HCT116 (cell line): ENCODE results near the gene KRT73. TPM values are rescaled to one million over a fixed set of nuclear protein-coding genes. Genes with fewer than 3 reads are reported as not detected.

Source experiments
- ATAC-seq: fragments of 200-7000 bp; cut with Tn5 transposase; 2 replicates; pipeline ENCODE4 v1.9.1; 2020; ENCODE audit warnings: mild to moderate bottlenecking, moderate library complexity
- BruUV-seq: library from RNA; stranded (reverse); fragments of 400-500 nt; replicated peaks from 2 replicates; lab custom pipeline; 2021; lab: Mats Ljungman, UMichigan
- CTCF ChIA-PET: fragments of 300-600 bp; sonication (Branson Sonifier 250); formaldehyde crosslinking; loops from one replicate; lab custom pipeline; 2021; ENCODE audit warnings: antibody characterized with exemption; lab: Charles Lee
- POLR2A ChIA-PET: fragments of 300-600, 350-600 bp; sonication (Branson Sonifier 250); formaldehyde crosslinking; loops from one replicate; lab custom pipeline; 2021; ENCODE audit warnings: antibody characterized with exemption; lab: Charles Lee
- RAD21 ChIA-PET, 2 experiments: fragments of 300-600 bp; sonication (Branson Sonifier 250); formaldehyde crosslinking; loops; one replicate each; lab custom pipeline; 2023; ENCODE audit warnings: low total read pairs in 2 of 2; ENCODE audit not compliant: uncharacterized antibody in 2 of 2, unreplicated experiment in 2 of 2, low non-redundant PET in 1 of 2; lab: Charles Lee
- DNase-seq: peaks from one replicate; pipeline ENCODE4 v3.0.0-alpha.2; 2010; ENCODE audit warnings: low read depth, low spot score
- H2AFZ ChIP-seq: fragments of 200-600 bp; shearing (Covaris generic), sonication (generic); 2 replicates; pipeline ENCODE4 v1.6.1; 2017; ENCODE audit warnings: low read depth, mixed run types, mixed read lengths, antibody characterized with exemption, low read length; ENCODE audit not compliant: poor library complexity, severe bottlenecking
- H3K27ac ChIP-seq: 2 replicates; pipeline ENCODE4 v1.5.1; 2012; ENCODE audit warnings: low read depth, low read length
- H3K27me3 ChIP-seq: fragments of 200-600 bp; sonication (generic); 2 replicates; pipeline ENCODE4 v1.6.1; 2016; ENCODE audit warnings: mixed run types, low read length, mixed read lengths; ENCODE audit not compliant: insufficient read depth
- H3K36me3 ChIP-seq, 2 experiments: fragments of 200-500 bp in 1 of 2; fragments of 200-600 bp in 1 of 2; sonication (Bioruptor generic) in 1 of 2; sonication (generic) in 1 of 2; 2 replicates each; pipeline versions ENCODE4 v1.5.1 to v1.6.1; 2014 to 2016; ENCODE audit warnings: low read length in 2 of 2, inconsistent platforms in 1 of 2, mixed read lengths in 1 of 2, mixed run types in 1 of 2; ENCODE audit not compliant: insufficient read depth in 2 of 2, control insufficient read depth in 1 of 2
- H3K4me1 ChIP-seq, 2 experiments: fragments of 200-600 bp in 1 of 2; sonication (generic) in 1 of 2; 2 replicates each; pipeline versions ENCODE4 v1.5.1 to v1.6.1; 2012 to 2017; ENCODE audit warnings: low read length in 2 of 2, inconsistent platforms in 1 of 2, mild to moderate bottlenecking in 1 of 2, mixed read lengths in 1 of 2, mixed run types in 1 of 2, moderate library complexity in 1 of 2; ENCODE audit not compliant: insufficient read depth in 2 of 2, control insufficient read depth in 1 of 2
- H3K4me2 ChIP-seq: fragments of 200-600 bp; sonication (generic); 2 replicates; pipeline ENCODE4 v1.6.1; 2017; ENCODE audit warnings: mixed run types, low read length, mixed read lengths
- H3K4me3 ChIP-seq, 2 experiments: fragments of 200-600 bp in 1 of 2; sonication (generic) in 1 of 2; replicated peaks in 1 of 2; 2 replicates each; pipeline ENCODE4 v1.5.1; 2011 to 2016; ENCODE audit warnings: low read length in 2 of 2, control low read depth in 1 of 2, low read depth in 1 of 2, mild to moderate bottlenecking in 1 of 2, mixed read lengths in 1 of 2, mixed run types in 1 of 2
- H3K79me2 ChIP-seq: fragments of 200-600 bp; sonication (generic); 2 replicates; pipeline ENCODE4 v1.6.1; 2017; ENCODE audit warnings: mild to moderate bottlenecking, mixed run types, low read length, moderate library complexity, mixed read lengths; ENCODE audit not compliant: insufficient read depth
- H3K9ac ChIP-seq: fragments of 200-600 bp; sonication (generic); 2 replicates; pipeline ENCODE4 v1.6.1; 2016; ENCODE audit warnings: low read length, mixed read lengths
- H3K9me2 ChIP-seq: fragments of 200-600 bp; sonication (generic), shearing (Covaris generic); 2 replicates; pipeline ENCODE4 v1.6.1; 2017; ENCODE audit warnings: mixed run types, mild to moderate bottlenecking, moderate library complexity; ENCODE audit not compliant: insufficient read depth
- H3K9me3 ChIP-seq, 2 experiments: fragments of 200-500 bp in 1 of 2; fragments of 200-600 bp in 1 of 2; sonication (Bioruptor generic) in 1 of 2; sonication (generic) in 1 of 2; 2 replicates each; pipeline ENCODE4 v1.6.1; 2014 to 2017; ENCODE audit warnings: low read length in 2 of 2, mixed read lengths in 2 of 2, inconsistent platforms in 1 of 2, low read depth in 1 of 2, mild to moderate bottlenecking in 1 of 2, mixed run types in 1 of 2, moderate library complexity in 1 of 2; ENCODE audit not compliant: control insufficient read depth in 1 of 2, insufficient read depth in 1 of 2
- H4K20me1 ChIP-seq: fragments of 200-600 bp; sonication (generic), shearing (Covaris generic); 2 replicates; pipeline ENCODE4 v1.6.1; 2017; ENCODE audit warnings: mixed run types, mild to moderate bottlenecking, moderate library complexity; ENCODE audit not compliant: insufficient read depth
- ATF3 ChIP-seq: IDR thresholded peaks from 2 replicates; pipeline ENCODE4 v1.6.1; 2012
- CBX3 ChIP-seq: IDR thresholded peaks from 2 replicates; pipeline ENCODE4 v1.6.1; 2012; ENCODE audit warnings: low read depth
- EZH2 ChIP-seq: fragments of 200-600 bp; sonication (generic); IDR thresholded peaks from 2 replicates; pipeline ENCODE4 v1.6.1; 2017; ENCODE audit warnings: antibody characterized with exemption, mixed run types
- FOSL1 ChIP-seq: IDR thresholded peaks from 2 replicates; pipeline ENCODE4 v1.6.1; 2012; ENCODE audit warnings: low read depth
- POLR2A ChIP-seq: IDR thresholded peaks from 2 replicates; pipeline ENCODE4 v1.7.0; 2011; ENCODE audit warnings: borderline replicate concordance; ENCODE audit not compliant: insufficient read depth, insufficient read length; ENCODE audit errors: extremely low read depth
- POLR2AphosphoS5 ChIP-seq: IDR thresholded peaks from 2 replicates; pipeline ENCODE4 v1.6.1; 2011; ENCODE audit warnings: mild to moderate bottlenecking, low read depth, low read length, moderate library complexity
- REST ChIP-seq: IDR thresholded peaks from 2 replicates; pipeline ENCODE4 v1.6.1; 2012; ENCODE audit warnings: low read depth
- SP1 ChIP-seq: IDR thresholded peaks from 2 replicates; pipeline ENCODE4 v1.6.1; 2012; ENCODE audit warnings: low read depth
- SRF ChIP-seq: IDR thresholded peaks from 2 replicates; pipeline ENCODE4 v1.6.1; 2012; ENCODE audit warnings: low read depth
- TCF7L2 ChIP-seq: IDR thresholded peaks from 2 replicates; pipeline ENCODE4 v1.7.0; 2011; ENCODE audit warnings: borderline replicate concordance, inconsistent platforms; ENCODE audit not compliant: insufficient read depth, insufficient read length; ENCODE audit errors: extremely low read depth
- YY1 ChIP-seq: IDR thresholded peaks from 2 replicates; pipeline ENCODE4 v1.6.1; 2011; ENCODE audit warnings: low read length, low read depth, moderate library complexity, mild to moderate bottlenecking; ENCODE audit not compliant: insufficient replicate concordance; ENCODE audit errors: extremely low read depth
- ZBTB33 ChIP-seq: IDR thresholded peaks from 2 replicates; pipeline ENCODE4 v1.6.1; 2011; ENCODE audit warnings: mild to moderate bottlenecking, low read length, moderate library complexity; ENCODE audit not compliant: insufficient replicate concordance; ENCODE audit errors: extremely low read depth
- ZFX ChIP-seq: fragments of 450-650 bp; IDR thresholded peaks from 2 replicates; pipeline ENCODE4 v1.6.1; 2017
- ZNF274 ChIP-seq: fragments of 200-500 bp; sonication (Bioruptor generic); IDR thresholded peaks from 2 replicates; pipeline ENCODE4 v1.6.1; 2014; ENCODE audit warnings: mild to moderate bottlenecking, low read depth, low read length, inconsistent platforms
- intact Hi-C: fragments of 100-400 bp; cut with micrococcal nuclease; formaldehyde crosslinking; loops from 2 replicates; pipeline ENCODE4 v1.10.0; 2022
- total RNA-seq: library from RNA; stranded (reverse); gene quantifications from one replicate; pipeline ENCODE4 v1.2.1, GENCODE V29; 2021; ENCODE audit not compliant: unreplicated experiment

KRT73 gene
- total RNA-seq, 1 experiment from 2014 or later = not detected

- no peak overlapping the region for H2AFZ ChIP-seq
- BruUV-seq = no TSS peak
- H3K27ac ChIP-seq = no peak overlapping the region
- ChIA-PET RAD21 (no interaction called here), POLR2A (no interaction called here), CTCF (no interaction called here)
- H3K4me1 ChIP-seq = peaks cover 0 to 21% of the 10 kb centered on the region in 2 experiments; a peak in 3 of 4 replicates
- no peaks in the 10 kb centered on the region; the same call in 1 of the 2 replicates for H3K27me3 ChIP-seq
- DNase-seq (no peak), ATAC-seq (no peak)
- no peaks in the 10 kb centered on the region for H4K20me1 ChIP-seq
- intact Hi-C loops = no loop called here
- H3K36me3 ChIP-seq = no peaks in the 10 kb centered on the region
- TF ChIP-seq POLR2AphosphoS5 (no peak), ZBTB33 (no peak), EZH2 (no peak)
- no peak overlapping the region for H3K4me3 ChIP-seq
- H3K79me2 ChIP-seq = no peaks in the 10 kb centered on the region
- no peak overlapping the region for H3K9ac ChIP-seq
- no peak overlapping the region for H3K4me2 ChIP-seq
- H3K9me2 ChIP-seq = no peaks in the 10 kb centered on the region
- no peaks in the 10 kb centered on the region for H3K9me3 ChIP-seq
Measured at GRCh38 chr12:52601671-52602070, 16.7 kb downstream of the KRT73 start.

DNA sequence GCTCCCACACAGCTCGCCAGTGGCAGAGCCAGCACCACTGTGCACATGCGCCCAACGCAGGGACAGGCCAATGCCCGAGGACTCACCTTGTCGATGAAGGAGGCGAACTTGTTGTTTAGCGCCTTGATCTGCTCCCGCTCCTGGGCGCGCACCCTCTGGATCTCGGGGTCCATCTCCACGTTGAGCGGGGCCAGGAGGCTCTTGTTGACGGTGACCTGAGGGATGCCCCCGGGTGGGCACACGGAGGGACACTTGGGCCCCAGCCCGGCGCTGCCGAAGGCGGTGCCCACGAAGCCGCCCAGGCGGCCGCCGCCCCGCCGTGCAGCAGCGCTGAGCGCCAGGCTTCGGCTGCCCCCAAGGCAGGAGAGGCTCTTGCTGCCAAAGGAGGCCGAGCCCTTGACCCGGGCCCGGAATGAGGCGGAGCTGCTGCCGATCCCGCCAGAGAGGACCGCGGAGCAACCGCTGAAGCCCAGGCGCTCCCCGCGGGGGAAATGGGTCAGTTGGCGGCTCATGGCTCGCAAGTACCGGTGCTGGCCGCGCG lies 17.3 kb downstream of the KRT73 start, which contains the start of gene KRT72:
KRT72 (minus strand) TSS at position 523 of the 541 bp plus-strand sequence; CDS start at position 512, 11 bp downstream.
- Histone ChIP-seq H3K9ac (no peak within 1 kb of the TSS), H4K20me1 (no peaks in the 10 kb centered on the region), H3K27ac (no peak within 1 kb of the TSS), H3K79me2 (no peaks in the 10 kb centered on the region), H3K4me3 (no peak within 1 kb of the TSS), H3K9me2 (no peaks in the 10 kb centered on the region), H2AFZ (no peak within 1 kb of the TSS), H3K4me2 (no peak within 1 kb of the TSS), H3K9me3 (no peaks in the 10 kb centered on the region), H3K27me3 (no peaks in the 10 kb centered on the region; the same call in 1 of the 2 replicates), H3K4me1 (peaks cover 0 to 21% of the 10 kb centered on the region in 2 experiments; a peak in 3 of 4 replicates), H3K36me3 (no peaks in the 10 kb centered on the region)
- ATAC-seq (no peak), DNase-seq (no peak)
- BruUV-seq = no TSS peak
- TF ChIP-seq ZFX (no peak), TCF7L2 (no peak), FOSL1 (no peak), YY1 (no peak), SP1 (no peak), CBX3 (no peak), ZNF274 (no peak), POLR2AphosphoS5 (no peak), ATF3 (no peak), SRF (no peak), REST (no peak), POLR2A (no peak)
- RAD21 ChIA-PET = no interaction called here
- POLR2A ChIA-PET = no interaction called here
- CTCF ChIA-PET = no interaction called here
- intact Hi-C loops = no loop called here
